OCI-LY3 (cell line): ENCODE data around the gene CRADD.

Experiments used
- CTCF ChIP-seq: fragments of 200-600, 300-600 bp; sonication (generic); IDR thresholded peaks from 2 replicates; pipeline ENCODE4 v1.5.1; 2014; ENCODE audit warnings: antibody characterized with exemption, low read length, low read depth
- EZH2phosphoT487 ChIP-seq: fragments of 200-600 bp; shearing (Covaris generic); IDR thresholded peaks from 2 replicates; pipeline ENCODE4 v1.6.1; 2018; ENCODE audit warnings: antibody characterized with exemption, mixed run types, low read depth

- TF ChIP-seq CTCF: no peak
- no peak for TF ChIP-seq EZH2phosphoT487
Measured at GRCh38 chr12:93778306-93778705, 101.1 kb downstream of the CRADD start.
